ENCODE measurements around the gene CDK14.
"Not testable (repeated sequence)": the region's sequence is repeated elsewhere in the genome, so short reads cannot be mapped to it uniquely, and the experiment has no call there.

The CDK14 gene

GRCh38 chr7:90788052-90788451 is 191.9 kb downstream of the CDK14 start:
- no peak overlapping the region for H3K4me3 ChIP-seq (ENCODE audit: low read depth, low read length)
- no peaks in the 10 kb centered on the region for H3K4me1 ChIP-seq
- H2AFZ ChIP-seq: no peak overlapping the region
- no peak overlapping the region for H3K4me2 ChIP-seq (ENCODE audit: low read length)
- no peaks in the 10 kb centered on the region for H3K79me2 ChIP-seq
- H3K9ac ChIP-seq: no peak overlapping the region
- H3K27me3 ChIP-seq (ENCODE audit: control insufficient read depth, insufficient read depth, low read length): no peaks in the 10 kb centered on the region
- H3K9me3 ChIP-seq (ENCODE audit: control insufficient read depth, low read length): no peaks in the 10 kb centered on the region
- no peak for TF ChIP-seq CTCF (IDR thresholded peaks at IDR 0.05)
- H3K27ac ChIP-seq: no peak overlapping the region
- no peaks in the 10 kb centered on the region for H3K36me3 ChIP-seq (ENCODE audit: control insufficient read depth, insufficient read depth, low read length)

GRCh38 chr7:90789736-90790306 is 193.7 kb downstream of the CDK14 start:
- Histone ChIP-seq H3K27me3 (ENCODE audit: control insufficient read depth, insufficient read depth, low read length) (no peaks in the 10 kb centered on the region), H3K4me1 (no peaks in the 10 kb centered on the region), H3K9ac (no peak overlapping the region), H2AFZ (no peak overlapping the region), H3K9me3 (ENCODE audit: control insufficient read depth, low read length) (no peaks in the 10 kb centered on the region), H3K79me2 (no peaks in the 10 kb centered on the region), H3K4me3 (ENCODE audit: low read depth, low read length) (no peak overlapping the region), H3K36me3 (ENCODE audit: control insufficient read depth, insufficient read depth, low read length) (no peaks in the 10 kb centered on the region), H3K27ac (no peak overlapping the region), H3K4me2 (ENCODE audit: low read length) (no peak overlapping the region)
- TF ChIP-seq CTCF (IDR thresholded peaks at IDR 0.05): no peak

GRCh38 chr7:90791596-90791995 is 195.5 kb downstream of the CDK14 start:
- Histone ChIP-seq H3K27me3 (ENCODE audit: control insufficient read depth, insufficient read depth, low read length) (no peaks in the 10 kb centered on the region), H3K79me2 (no peaks in the 10 kb centered on the region)

GRCh38 chr7:90792301-90792700 is 196.2 kb downstream of the CDK14 start:
- Histone ChIP-seq H3K36me3 (ENCODE audit: control insufficient read depth, insufficient read depth, low read length) (no peaks in the 10 kb centered on the region), H3K4me1 (no peaks in the 10 kb centered on the region), H3K4me2 (ENCODE audit: low read length) (no peak overlapping the region), H2AFZ (no peak overlapping the region), H3K9ac (no peak overlapping the region), H3K9me3 (ENCODE audit: control insufficient read depth, low read length) (no peaks in the 10 kb centered on the region), H3K4me3 (ENCODE audit: low read depth, low read length) (no peak overlapping the region), H3K27me3 (ENCODE audit: control insufficient read depth, insufficient read depth, low read length) (no peaks in the 10 kb centered on the region), H3K79me2 (no peaks in the 10 kb centered on the region), H3K27ac (no peak overlapping the region)
- TF ChIP-seq CTCF (IDR thresholded peaks at IDR 0.05): no peak

More at GRCh38 chr7:90791596-90791995, 195.5 kb downstream of the CDK14 start:
- H2AFZ ChIP-seq: no peak overlapping the region
- no peaks in the 10 kb centered on the region for H3K4me1 ChIP-seq
- H3K4me2 ChIP-seq (ENCODE audit: low read length): no peak overlapping the region
- no peak for TF ChIP-seq CTCF (IDR thresholded peaks at IDR 0.05)
- H3K4me3 ChIP-seq (ENCODE audit: low read depth, low read length): no peak overlapping the region
- H3K27ac ChIP-seq: no peak overlapping the region
- no peaks in the 10 kb centered on the region for H3K9me3 ChIP-seq (ENCODE audit: control insufficient read depth, low read length)
- H3K9ac ChIP-seq: no peak overlapping the region
- no peaks in the 10 kb centered on the region for H3K36me3 ChIP-seq (ENCODE audit: control insufficient read depth, insufficient read depth, low read length)

GRCh38 chr7:90794234-90794633 is 198.1 kb downstream of the CDK14 start:
- not testable (repeated sequence) for H3K27ac ChIP-seq; H3K4me2 ChIP-seq (ENCODE audit: low read length); H3K79me2 ChIP-seq; H3K4me1 ChIP-seq; H2AFZ ChIP-seq; H3K36me3 ChIP-seq (ENCODE audit: control insufficient read depth, insufficient read depth, low read length); H3K9ac ChIP-seq; H3K27me3 ChIP-seq (ENCODE audit: control insufficient read depth, insufficient read depth, low read length); H3K9me3 ChIP-seq (ENCODE audit: control insufficient read depth, low read length); H3K4me3 ChIP-seq (ENCODE audit: low read depth, low read length)
